ENCODE measurements around the gene GPRASP1. TPM values are rescaled to one million over a fixed set of nuclear protein-coding genes. Genes with fewer than 3 reads are reported as not detected.

Gene GPRASP1
- total RNA-seq, 1 donor from 2014 or later, result 4.1 TPM

DNA sequence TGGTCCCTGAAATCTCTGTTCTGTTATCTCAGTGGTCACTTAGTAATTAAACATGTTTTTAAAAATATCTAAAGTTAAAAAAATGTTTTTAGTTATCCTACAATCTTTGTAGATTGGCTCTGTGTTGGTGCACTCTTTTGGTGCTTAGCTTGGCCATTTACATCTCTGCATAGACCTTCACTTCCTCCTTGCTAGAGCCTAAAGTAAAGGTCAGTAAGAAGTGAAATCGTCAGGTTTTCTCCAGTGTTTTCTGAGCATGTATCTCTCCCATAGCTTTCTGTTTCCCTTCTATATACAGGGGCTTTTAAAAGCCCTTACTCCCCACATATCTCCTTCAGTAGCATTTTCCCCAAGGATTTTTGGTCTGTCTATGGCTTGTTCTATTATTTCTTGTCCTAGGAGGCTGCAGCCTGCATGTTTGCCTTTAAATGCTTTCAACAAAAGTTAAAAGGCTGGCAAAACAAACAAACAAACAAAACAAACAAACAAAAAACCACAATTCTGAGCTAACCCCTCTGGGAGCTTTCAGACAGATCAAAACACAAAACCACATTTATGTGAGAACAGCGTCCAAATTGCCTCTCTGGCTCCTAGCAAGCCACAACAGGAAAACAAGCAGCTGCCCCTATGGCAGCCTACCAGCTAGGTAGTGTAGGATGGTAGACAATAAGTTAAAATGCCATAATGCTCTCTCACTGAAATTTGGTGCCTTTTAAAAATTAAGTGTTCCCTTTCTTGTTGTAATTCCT, 33.7 kb downstream of the GPRASP1 start:
- DNase-seq (ENCODE audit: missing footprints), result no peak

GRCh38 chrX:102694749-102695148, 43.5 kb downstream of the GPRASP1 start:
- ATAC-seq, result no peak
- intact Hi-C loops (cut with DNase I), result no loop called here
- no peak for DNase-seq (ENCODE audit: missing footprints)

More for the DNA sequence above, 33.7 kb downstream of the GPRASP1 start:
- intact Hi-C loops (cut with DNase I), result no loop called here
- no peak for ATAC-seq

DNA sequence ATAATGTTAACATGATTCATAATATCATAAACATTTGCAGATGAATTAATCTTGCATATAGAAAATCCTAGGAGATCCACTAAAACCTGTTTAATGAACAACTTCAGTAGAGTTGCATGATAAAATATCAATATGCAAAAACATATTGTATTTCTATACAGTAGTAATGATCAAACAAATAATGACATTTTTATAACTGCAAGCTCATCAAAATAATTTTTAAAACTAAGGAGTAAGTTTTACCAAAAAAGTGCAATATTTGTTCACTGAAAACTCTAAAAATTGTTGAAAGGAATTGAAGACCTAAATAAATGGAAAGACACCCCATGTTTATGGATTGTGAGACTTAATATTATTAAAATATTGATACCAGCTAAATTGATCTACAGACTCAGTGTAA, 45.0 kb downstream of the GPRASP1 start:
- intact Hi-C loops (cut with DNase I), result no loop called here
- ATAC-seq (no peak), DNase-seq (ENCODE audit: missing footprints) (no peak)

DNA sequence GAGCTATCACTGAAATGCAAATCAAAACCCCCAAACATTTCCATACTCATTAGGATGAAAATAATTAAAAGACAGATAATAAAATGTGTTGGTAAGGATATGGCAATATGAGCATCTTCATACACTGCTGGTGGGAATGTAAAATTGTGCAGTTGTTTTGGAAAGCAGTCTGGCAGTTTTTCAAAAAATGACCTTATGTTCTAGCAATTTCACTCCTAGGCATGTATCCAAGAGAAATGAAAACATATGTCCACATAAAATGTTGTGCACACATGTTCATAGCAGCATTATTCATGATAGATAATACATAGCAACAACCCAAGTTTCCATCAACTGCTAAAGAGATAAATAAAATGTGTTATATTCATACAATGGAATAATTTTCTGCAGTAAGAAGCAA, 46.2 kb downstream of the GPRASP1 start:
- DNase-seq (ENCODE audit: missing footprints) (no peak), ATAC-seq (no peak)
- intact Hi-C loops (cut with DNase I), result no loop called here

Other genes with a start within 250 kb of the GPRASP1 start
- not detected for gene NXF2B, start 211.5 kb upstream of the GPRASP1 start, total RNA-seq
- gene TCP11X2, start 179.7 kb upstream of the GPRASP1 start, total RNA-seq, result not detected
- 0.62 TPM for gene TMSB15A, start 134.7 kb upstream of the GPRASP1 start, total RNA-seq
- gene ARMCX5, start 52.0 kb upstream of the GPRASP1 start, total RNA-seq, result 3.2 TPM
- 10.3 TPM for gene GPRASP2, start 61.0 kb downstream of the GPRASP1 start, total RNA-seq
- 7.0 TPM for gene GPRASP3, start 69.3 kb downstream of the GPRASP1 start, total RNA-seq

All from Right ventricle myocardium inferior (tissue), 1 donor.